ENCODE measurements around the gene LMBR1L. TPM values are rescaled to one million over a fixed set of nuclear protein-coding genes. Genes with fewer than 3 reads are reported as not detected.
"Not testable (repeated sequence)": the region's sequence is repeated elsewhere in the genome, so short reads cannot be mapped to it uniquely, and the experiment has no call there.

The LMBR1L gene
- total and polyA plus RNA-seq, 3 experiments from 2014 or later = 37.6 to 48.7 (median 47.2) TPM

GRCh38 chr12:49130151-49131050 is 19.8 kb upstream of the LMBR1L start:
- CTCF ChIA-PET = interaction anchor here (0.7 to 5.1 kb wide), 26 partner anchors 8 to 278 kb away, joined by 3 to 77 read pairs (median 8); partner anchors contain the start of genes LMBR1L, RHEBL1 and TUBA1A
- POLR2A ChIA-PET = interaction anchor here (0.6 to 3.7 kb wide), 29 partner anchors 10 to 611 kb away, joined by 3 to 133 read pairs (median 4); partner anchors contain the start of genes ARF3, DDX23, DHH and KMT2D
- Mint-ChIP-seq H3K4me1 (peaks cover 39 to 58% (median 55%) of the 10 kb centered on the region in 3 donors), H3K9me3 (peaks cover 0 to 4% (median 0%) of the 10 kb centered on the region in 5 donors), H3K27me3 (peaks cover 0 to 8% of the 10 kb centered on the region in 2 donors), H3K36me3 (peaks cover 4 to 43% (median 13%) of the 10 kb centered on the region in 3 donors), H3K27ac (peak overlapping the region; percentile 96 to 99 (median 98)), H3K4me3 (peak overlapping the region; percentile 97 to 100 (median 98))
- Histone ChIP-seq H3K4me1 (ENCODE audit: insufficient read depth, low read length) (peaks cover 26% of the 10 kb centered on the region), H3K4me3 (ENCODE audit: low read length) (peak overlapping the region; percentile 90), H3K27me3 (ENCODE audit: insufficient read depth, low read length, poor library complexity, severe bottlenecking) (no peaks in the 10 kb centered on the region), H3K27ac (ENCODE audit: low read depth, low read length) (peak overlapping the region; percentile 98), H3K36me3 (ENCODE audit: insufficient read depth, low read length) (peaks cover 24% of the 10 kb centered on the region), H3K9me3 (ENCODE audit: low read length) (no peaks in the 10 kb centered on the region)
- DNase-seq = peak; percentile 86 to 97 (median 93)

GRCh38 chr12:49129332-49130150 is 18.9 kb upstream of the LMBR1L start:
- Histone ChIP-seq H3K4me3 (ENCODE audit: low read length) (peak overlapping the region; percentile 90), H3K9me3 (ENCODE audit: low read length) (no peaks in the 10 kb centered on the region), H3K27me3 (ENCODE audit: insufficient read depth, low read length, poor library complexity, severe bottlenecking) (no peaks in the 10 kb centered on the region), H3K36me3 (ENCODE audit: insufficient read depth, low read length) (peaks cover 24% of the 10 kb centered on the region), H3K4me1 (ENCODE audit: insufficient read depth, low read length) (peaks cover 26% of the 10 kb centered on the region), H3K27ac (ENCODE audit: low read depth, low read length) (peak overlapping the region; percentile 98)
- ChIA-PET POLR2A (interaction anchor here (0.6 to 3.7 kb wide), 11 partner anchors 10 to 612 kb away, joined by 3 to 133 read pairs (median 7); partner anchors contain the start of genes DDX23, KMT2D, LMBR1L and TMBIM6), CTCF (interaction anchor here (0.7 to 5.1 kb wide), 20 partner anchors 9 to 160 kb away, joined by 3 to 77 read pairs (median 10); partner anchors contain the start of genes LMBR1L, RHEBL1 and TUBA1A)
- peak in 1 of 5 donors; percentile 6 for DNase-seq
- peaks cover 0 to 8% of the 10 kb centered on the region in 2 donors for H3K27me3 Mint-ChIP-seq
- peak overlapping the region; percentile 97 to 100 (median 98) for H3K4me3 Mint-ChIP-seq
- peaks cover 39 to 58% (median 55%) of the 10 kb centered on the region in 3 donors for H3K4me1 Mint-ChIP-seq
- peaks cover 4 to 43% (median 13%) of the 10 kb centered on the region in 3 donors for H3K36me3 Mint-ChIP-seq
- H3K9me3 Mint-ChIP-seq = peaks cover 0 to 4% (median 0%) of the 10 kb centered on the region in 5 donors
- peak overlapping the region; percentile 96 to 99 (median 98) for H3K27ac Mint-ChIP-seq

GRCh38 chr12:49127971-49128370 is 17.3 kb upstream of the LMBR1L start:
- not testable (repeated sequence) for H3K27ac ChIP-seq (ENCODE audit: low read depth, low read length); H3K4me3 ChIP-seq (ENCODE audit: low read length); DNase-seq; H3K9me3 ChIP-seq (ENCODE audit: low read length); H3K9me3 Mint-ChIP-seq; H3K27me3 Mint-ChIP-seq; H3K27me3 ChIP-seq (ENCODE audit: insufficient read depth, low read length, poor library complexity, severe bottlenecking)
- ChIA-PET CTCF (interaction anchor here (0.7 kb wide), 1 partner anchor 16 kb away, joined by 3 read pairs; no protein-coding TSS in a partner anchor), POLR2A (interaction anchor here (0.6 to 0.7 kb wide), 2 partner anchors 14 to 43 kb away, joined by 3 to 4 read pairs; no protein-coding TSS in a partner anchor)
- Histone ChIP-seq H3K36me3 (ENCODE audit: insufficient read depth, low read length) (peaks cover 24% of the 10 kb centered on the region), H3K4me1 (ENCODE audit: insufficient read depth, low read length) (peaks cover 26% of the 10 kb centered on the region)
- Mint-ChIP-seq H3K4me3 (peak overlapping the region in 2 of 7 donors; percentile 10 to 78), H3K27ac (peak overlapping the region in 7 of 8 donors; percentile 31 to 99 (median 75)), H3K36me3 (peaks cover 4 to 43% (median 13%) of the 10 kb centered on the region in 3 donors), H3K4me1 (peaks cover 39 to 50% (median 46%) of the 10 kb centered on the region in 3 donors)

GRCh38 chr12:49126852-49127763 is 16.5 kb upstream of the LMBR1L start:
- peak overlapping the region; percentile 48 to 99 (median 80) for H3K27ac Mint-ChIP-seq
- CTCF ChIA-PET = interaction anchor here (0.7 to 1.1 kb wide), 2 partner anchors 15 to 28 kb away, joined by 3 read pairs; no protein-coding TSS in a partner anchor
- no peak for DNase-seq

GRCh38 chr12:49121047-49121696 is 10.5 kb upstream of the LMBR1L start:
- H3K9me3 Mint-ChIP-seq = no peaks in the 10 kb centered on the region
- no peak for DNase-seq
- H3K9me3 ChIP-seq (ENCODE audit: low read length) = no peaks in the 10 kb centered on the region
- ChIA-PET POLR2A (interaction anchor here (0.6 kb wide), 1 partner anchor 10 kb away, joined by 3 read pairs; no protein-coding TSS in a partner anchor), CTCF (interaction anchor here (1.5 to 3.6 kb wide), 2 partner anchors 10 to 32 kb away, joined by 5 to 17 read pairs; no protein-coding TSS in a partner anchor)
- no peaks in the 10 kb centered on the region for H3K27me3 ChIP-seq (ENCODE audit: insufficient read depth, low read length, poor library complexity, severe bottlenecking)
- no peak overlapping the region for H3K4me3 Mint-ChIP-seq
- no peaks in the 10 kb centered on the region for H3K36me3 ChIP-seq (ENCODE audit: insufficient read depth, low read length)
- peaks cover 0 to 1% of the 10 kb centered on the region in 2 donors for H3K27me3 Mint-ChIP-seq
- H3K4me1 ChIP-seq (ENCODE audit: insufficient read depth, low read length) = no peaks in the 10 kb centered on the region
- no peak overlapping the region for H3K27ac Mint-ChIP-seq
- H3K36me3 Mint-ChIP-seq = no peaks in the 10 kb centered on the region
- peaks cover 0 to 1% (median 0%) of the 10 kb centered on the region in 3 donors for H3K4me1 Mint-ChIP-seq
- H3K27ac ChIP-seq (ENCODE audit: low read depth, low read length) = no peak overlapping the region
- no peak overlapping the region for H3K4me3 ChIP-seq (ENCODE audit: low read length)

More at GRCh38 chr12:49126852-49127763, 16.5 kb upstream of the LMBR1L start:
- Mint-ChIP-seq H3K36me3 (peaks cover 4 to 43% (median 13%) of the 10 kb centered on the region in 3 donors), H3K4me1 (peaks cover 33 to 42% (median 37%) of the 10 kb centered on the region in 3 donors), H3K27me3 (peaks cover 0 to 8% of the 10 kb centered on the region in 2 donors), H3K9me3 (peaks cover 0 to 4% (median 0%) of the 10 kb centered on the region in 5 donors), H3K4me3 (peak overlapping the region in 3 of 7 donors; percentile 10 to 78 (median 54))
- peaks cover 20% of the 10 kb centered on the region for H3K4me1 ChIP-seq (ENCODE audit: insufficient read depth, low read length)
- no peak overlapping the region for H3K4me3 ChIP-seq (ENCODE audit: low read length)
- H3K27ac ChIP-seq (ENCODE audit: low read depth, low read length) = no peak overlapping the region
- peaks cover 24% of the 10 kb centered on the region for H3K36me3 ChIP-seq (ENCODE audit: insufficient read depth, low read length)
- POLR2A ChIA-PET = interaction anchor here (0.5 to 0.7 kb wide), 3 partner anchors 8 to 44 kb away, joined by 3 to 6 read pairs (median 4); no protein-coding TSS in a partner anchor
- H3K27me3 ChIP-seq (ENCODE audit: insufficient read depth, low read length, poor library complexity, severe bottlenecking) = no peaks in the 10 kb centered on the region
- H3K9me3 ChIP-seq (ENCODE audit: low read length) = no peaks in the 10 kb centered on the region

- Mint-ChIP-seq H3K4me3 (peak overlapping the region; percentile 97 to 99 (median 99)), H3K36me3 (peaks cover 0 to 28% (median 0%) of the 10 kb centered on the region in 3 donors), H3K27me3 (no peaks in the 10 kb centered on the region), H3K27ac (peak overlapping the region; percentile 86 to 98 (median 98)), H3K9me3 (no peaks in the 10 kb centered on the region), H3K4me1 (peaks cover 34 to 42% (median 39%) of the 10 kb centered on the region in 3 donors)
- H3K36me3 ChIP-seq (ENCODE audit: insufficient read depth, low read length) = peaks cover 12% of the 10 kb centered on the region
- H3K9me3 ChIP-seq (ENCODE audit: low read length) = no peaks in the 10 kb centered on the region
- peak overlapping the region; percentile 87 for H3K27ac ChIP-seq (ENCODE audit: low read depth, low read length)
- H3K4me3 ChIP-seq (ENCODE audit: low read length) = peak overlapping the region; percentile 93
- peaks cover 21% of the 10 kb centered on the region for H3K4me1 ChIP-seq (ENCODE audit: insufficient read depth, low read length)
- POLR2A ChIA-PET = interaction anchor here (0.6 to 3.7 kb wide), 7 partner anchors 18 to 155 kb away, joined by 3 to 74 read pairs (median 4); partner anchors contain the start of genes ARF3, TUBA1A and TUBA1B
- no peak for DNase-seq
- H3K27me3 ChIP-seq (ENCODE audit: insufficient read depth, low read length, poor library complexity, severe bottlenecking) = no peaks in the 10 kb centered on the region
- CTCF ChIA-PET = interaction anchor here (1.0 to 8.0 kb wide), 11 partner anchors 8 to 124 kb away, joined by 3 to 77 read pairs (median 4); partner anchors contain the start of genes TUBA1A and TUBA1B
Measured at GRCh38 chr12:49111206-49111605, 559 bp upstream of the LMBR1L start.
